Parathyroid adenoma (tissue), 2 donors: Measurements from ENCODE around the gene RADIL.

Source experiments
- H2AFZ ChIP-seq: fragments of 300-600 bp; sonication (generic); one replicate; pipeline ENCODE4 v1.7.0; 2017; ENCODE audit warnings: antibody characterized with exemption, mild to moderate bottlenecking
- H3K27ac ChIP-seq: fragments of 300-600 bp; sonication (generic); one replicate; pipeline ENCODE4 v1.7.0; 2017
- H3K27me3 ChIP-seq: fragments of 300-600 bp; sonication (generic); one replicate; pipeline ENCODE4 v1.7.0; 2017; ENCODE audit warnings: low read length; ENCODE audit not compliant: control insufficient read depth, insufficient read depth
- H3K36me3 ChIP-seq: fragments of 300-600 bp; sonication (generic); one replicate; pipeline ENCODE4 v1.7.0; 2017; ENCODE audit warnings: low read length; ENCODE audit not compliant: control insufficient read depth, insufficient read depth
- H3K4me1 ChIP-seq: fragments of 300-600 bp; sonication (generic); one replicate; pipeline ENCODE4 v1.7.0; 2017; ENCODE audit warnings: control low read depth
- H3K4me2 ChIP-seq: fragments of 300-600 bp; sonication (generic); one replicate; pipeline ENCODE4 v1.7.0; 2017; ENCODE audit warnings: low read length
- H3K4me3 ChIP-seq: fragments of 300-600 bp; sonication (generic); one replicate; pipeline ENCODE4 v1.7.0; 2017; ENCODE audit warnings: low read depth, low read length
- H3K79me2 ChIP-seq: fragments of 300-600 bp; sonication (generic); one replicate; pipeline ENCODE4 v1.7.0; 2017; ENCODE audit warnings: control low read depth
- H3K9ac ChIP-seq: fragments of 300-600 bp; sonication (generic); one replicate; pipeline ENCODE4 v1.7.0; 2017; ENCODE audit warnings: mild to moderate bottlenecking
- H3K9me3 ChIP-seq: fragments of 300-600 bp; sonication (generic); one replicate; pipeline ENCODE4 v1.7.0; 2017; ENCODE audit warnings: low read length; ENCODE audit not compliant: control insufficient read depth
- CTCF ChIP-seq: fragments of 300-600 bp; sonication (generic); IDR thresholded peaks from one replicate; pipeline ENCODE4 v1.7.0; 2017; ENCODE audit warnings: antibody characterized with exemption, mild to moderate bottlenecking
- donor health status: primary hyperparathyroidism.

RADIL gene

GRCh38 chr7:4889682-4890081 is 6.2 kb upstream of the RADIL start:
- Histone ChIP-seq H3K4me3 (no peak overlapping the region), H3K9ac (no peak overlapping the region), H3K4me1 (no peaks in the 10 kb centered on the region), H3K9me3 (no peaks in the 10 kb centered on the region), H3K36me3 (no peaks in the 10 kb centered on the region), H3K27me3 (no peaks in the 10 kb centered on the region), H2AFZ (no peak overlapping the region), H3K4me2 (no peak overlapping the region), H3K79me2 (no peaks in the 10 kb centered on the region), H3K27ac (no peak overlapping the region)
- TF ChIP-seq CTCF: no peak

- Histone ChIP-seq H3K4me1 (no peaks in the 10 kb centered on the region), H3K27ac (no peak overlapping the region), H3K79me2 (no peaks in the 10 kb centered on the region), H3K27me3 (no peaks in the 10 kb centered on the region), H2AFZ (no peak overlapping the region), H3K9ac (no peak overlapping the region), H3K4me2 (no peak overlapping the region), H3K36me3 (no peaks in the 10 kb centered on the region), H3K9me3 (no peaks in the 10 kb centered on the region), H3K4me3 (no peak overlapping the region)
- TF ChIP-seq CTCF: no peak
These were observed 4.6 kb upstream of the RADIL start for GRCh38 chr7:4888161-4888560.

DNA sequence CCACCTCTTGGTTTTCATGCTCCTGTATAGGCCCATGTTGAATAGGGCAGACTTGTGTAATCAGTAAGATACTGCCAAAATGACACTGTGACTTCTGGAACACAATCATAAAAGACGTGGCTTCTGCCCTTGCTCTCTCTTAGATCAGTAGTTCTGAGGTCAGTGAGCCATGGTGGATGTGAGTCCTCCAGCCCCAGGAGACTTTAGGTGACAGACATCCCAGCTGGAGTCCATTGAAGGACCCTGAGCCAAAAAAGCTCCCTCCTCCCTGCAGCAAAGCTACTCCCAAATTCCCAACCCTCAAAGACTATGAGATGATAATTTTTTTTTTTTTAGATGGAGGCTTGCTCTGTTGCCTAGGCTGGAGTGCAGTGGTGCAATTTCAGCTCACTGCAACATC is 3.2 kb upstream of the RADIL start:
- Histone ChIP-seq H3K27me3 (no peaks in the 10 kb centered on the region), H3K27ac (no peak overlapping the region), H3K4me1 (no peaks in the 10 kb centered on the region), H3K4me3 (no peak overlapping the region), H3K4me2 (no peak overlapping the region), H3K36me3 (no peaks in the 10 kb centered on the region), H2AFZ (no peak overlapping the region), H3K9me3 (no peaks in the 10 kb centered on the region), H3K79me2 (no peaks in the 10 kb centered on the region), H3K9ac (no peak overlapping the region)
- TF ChIP-seq CTCF: no peak

DNA sequence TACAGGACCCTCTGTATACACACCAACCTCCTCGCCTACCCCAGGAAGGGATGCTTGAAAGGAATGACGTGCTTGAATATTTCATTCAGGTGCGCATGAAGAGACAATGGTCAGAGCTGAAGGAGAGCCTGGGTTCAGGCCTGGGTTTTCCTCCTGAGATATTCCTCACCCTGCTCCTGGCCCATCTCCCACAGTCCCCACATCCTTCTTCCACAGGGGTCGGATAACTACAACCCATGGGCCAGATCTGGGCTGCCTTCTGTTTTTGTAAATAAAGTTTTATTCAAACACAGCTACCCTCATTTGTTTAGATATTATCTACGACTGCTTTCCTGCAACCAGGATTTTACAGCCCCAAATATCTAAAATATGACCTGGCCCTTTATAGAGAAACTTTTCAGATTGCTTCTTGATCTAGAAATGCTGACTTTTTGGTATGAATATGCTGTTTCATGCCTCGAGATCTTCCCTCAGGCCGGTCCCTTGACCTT is 1.8 kb upstream of the RADIL start:
- Histone ChIP-seq H3K36me3 (no peaks in the 10 kb centered on the region), H3K4me1 (no peaks in the 10 kb centered on the region), H3K27me3 (no peaks in the 10 kb centered on the region), H3K27ac (no peak overlapping the region), H3K9ac (no peak overlapping the region), H3K4me3 (no peak overlapping the region), H2AFZ (no peak overlapping the region), H3K79me2 (no peaks in the 10 kb centered on the region), H3K9me3 (no peaks in the 10 kb centered on the region), H3K4me2 (no peak overlapping the region)
- TF ChIP-seq CTCF: no peak

GRCh38 chr7:4884164-4884563 is 648 bp upstream of the RADIL start:
- no peak overlapping the region for H3K4me3 ChIP-seq

More at GRCh38 chr7:4884164-4884563, 648 bp upstream of the RADIL start:
- Histone ChIP-seq H3K27ac (no peak overlapping the region), H3K79me2 (no peaks in the 10 kb centered on the region), H3K4me2 (no peak overlapping the region), H3K36me3 (no peaks in the 10 kb centered on the region), H2AFZ (no peak overlapping the region), H3K9me3 (no peaks in the 10 kb centered on the region), H3K4me1 (no peaks in the 10 kb centered on the region), H3K27me3 (no peaks in the 10 kb centered on the region), H3K9ac (no peak overlapping the region)
- TF ChIP-seq CTCF: no peak
